Fibroblast of skin of right biceps (primary cell): Measurements from ENCODE around the gene CSMD2.
"Not testable (repeated sequence)": the region's sequence is repeated elsewhere in the genome, so short reads cannot be mapped to it uniquely, and the experiment has no call there.

Experiments used
- DNase-seq: peaks from one replicate; pipeline ENCODE4 v3.0.0-alpha.2; 2013

CSMD2 gene

GRCh38 chr1:33509276-33509675 lies 655.8 kb downstream of the CSMD2 start:
- not testable (repeated sequence) for DNase-seq

- no peak for DNase-seq
Observed at GRCh38 chr1:33508151-33508550, 656.9 kb downstream of the CSMD2 start.

- DNase-seq = no peak
Observed at GRCh38 chr1:33507661-33508060, 657.4 kb downstream of the CSMD2 start.

- DNase-seq = no peak
Observed at GRCh38 chr1:33503506-33503905, 661.5 kb downstream of the CSMD2 start.

GRCh38 chr1:33502726-33503125 lies 662.3 kb downstream of the CSMD2 start:
- peak; percentile 63 for DNase-seq

GRCh38 chr1:33501774-33502173 lies 663.3 kb downstream of the CSMD2 start:
- no peak for DNase-seq

- no peak for DNase-seq
Observed at GRCh38 chr1:33501309-33501708, 663.7 kb downstream of the CSMD2 start.

- no peak for DNase-seq
Observed at GRCh38 chr1:33500547-33500946, 664.5 kb downstream of the CSMD2 start.

GRCh38 chr1:33497410-33497809 lies 667.6 kb downstream of the CSMD2 start:
- no peak for DNase-seq

GRCh38 chr1:33494929-33495328 lies 670.1 kb downstream of the CSMD2 start:
- DNase-seq = no peak

GRCh38 chr1:33488624-33489023 lies 676.4 kb downstream of the CSMD2 start:
- no peak for DNase-seq

- no peak for DNase-seq
Observed at GRCh38 chr1:33482412-33482811, 682.6 kb downstream of the CSMD2 start.

- DNase-seq = no peak
Observed at GRCh38 chr1:33477451-33477850, 687.6 kb downstream of the CSMD2 start.

- DNase-seq = no peak
Observed at GRCh38 chr1:33473900-33474299, 691.1 kb downstream of the CSMD2 start.

- peak; percentile 99 for DNase-seq
Observed at GRCh38 chr1:33472269-33472980, 692.6 kb downstream of the CSMD2 start, which contains the start of gene ZSCAN20. TSS of gene ZSCAN20 (plus strand) at chr1:33472645. CDS start at chr1:33479289, 6,644 bp downstream.

GRCh38 chr1:33471416-33471815 lies 693.6 kb downstream of the CSMD2 start:
- no peak for DNase-seq

- DNase-seq = peak; percentile 83
Observed at GRCh38 chr1:33470495-33471012, 694.5 kb downstream of the CSMD2 start.

GRCh38 chr1:33469691-33470090 lies 695.3 kb downstream of the CSMD2 start:
- DNase-seq = no peak

GRCh38 chr1:33468967-33469366 lies 696.1 kb downstream of the CSMD2 start:
- no peak for DNase-seq

GRCh38 chr1:33468531-33468930 lies 696.5 kb downstream of the CSMD2 start:
- peak; percentile 19 for DNase-seq

GRCh38 chr1:33468011-33468410 lies 697.0 kb downstream of the CSMD2 start:
- DNase-seq = no peak

- no peak for DNase-seq
Observed at GRCh38 chr1:33466159-33466558, 698.9 kb downstream of the CSMD2 start.

GRCh38 chr1:33465316-33465715 lies 699.7 kb downstream of the CSMD2 start:
- DNase-seq = no peak

- DNase-seq = no peak
Observed at GRCh38 chr1:33464552-33464951, 700.5 kb downstream of the CSMD2 start.
